ENCODE measurements around the gene LAD1.

- TF ChIP-seq CTCF (conservative IDR thresholded peaks at IDR 0.05; ENCODE audit: low read length) = no peak
- TF ChIP-seq EZH2phosphoT487 (IDR thresholded peaks at IDR 0.05; ENCODE audit: borderline replicate concordance, low read depth, low read length) = no peak
Observed at GRCh38 chr1:201357211-201357610, 41.9 kb downstream of the LAD1 start.
